ENCODE data around the gene ZNF32.
"Not testable (repeated sequence)": the region's sequence is repeated elsewhere in the genome, so short reads cannot be mapped to it uniquely, and the experiment has no call there.

ZNF32 gene

DNA sequence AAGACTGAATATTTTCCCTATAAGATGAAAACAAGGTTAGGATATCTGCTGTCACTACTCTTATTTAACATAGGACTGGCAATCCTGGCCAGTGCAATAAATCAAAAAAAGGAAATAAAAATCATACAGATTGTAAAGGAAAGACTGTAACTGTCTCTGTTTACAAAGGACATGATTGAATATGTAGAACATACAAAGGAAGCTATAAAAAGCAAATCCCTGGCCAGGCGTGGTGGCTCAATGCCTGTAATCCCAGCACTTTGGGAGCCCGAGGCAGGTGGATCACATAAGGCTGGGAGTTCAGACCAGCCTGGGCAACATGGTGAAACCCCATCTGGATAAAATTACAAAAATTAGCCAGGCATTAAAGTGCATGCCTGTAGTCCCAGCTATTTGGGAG lies 26.6 kb downstream of the ZNF32 start:
- no peak for DNase-seq

- no peak for DNase-seq
Observed at GRCh38 chr10:43619368-43619767, 29.3 kb downstream of the ZNF32 start.

GRCh38 chr10:43616697-43617370 lies 31.8 kb downstream of the ZNF32 start:
- no peak for DNase-seq

GRCh38 chr10:43610636-43611035 lies 38.0 kb downstream of the ZNF32 start:
- DNase-seq: no peak

- DNase-seq: no peak
Observed at GRCh38 chr10:43607199-43607573, 41.5 kb downstream of the ZNF32 start.

DNA sequence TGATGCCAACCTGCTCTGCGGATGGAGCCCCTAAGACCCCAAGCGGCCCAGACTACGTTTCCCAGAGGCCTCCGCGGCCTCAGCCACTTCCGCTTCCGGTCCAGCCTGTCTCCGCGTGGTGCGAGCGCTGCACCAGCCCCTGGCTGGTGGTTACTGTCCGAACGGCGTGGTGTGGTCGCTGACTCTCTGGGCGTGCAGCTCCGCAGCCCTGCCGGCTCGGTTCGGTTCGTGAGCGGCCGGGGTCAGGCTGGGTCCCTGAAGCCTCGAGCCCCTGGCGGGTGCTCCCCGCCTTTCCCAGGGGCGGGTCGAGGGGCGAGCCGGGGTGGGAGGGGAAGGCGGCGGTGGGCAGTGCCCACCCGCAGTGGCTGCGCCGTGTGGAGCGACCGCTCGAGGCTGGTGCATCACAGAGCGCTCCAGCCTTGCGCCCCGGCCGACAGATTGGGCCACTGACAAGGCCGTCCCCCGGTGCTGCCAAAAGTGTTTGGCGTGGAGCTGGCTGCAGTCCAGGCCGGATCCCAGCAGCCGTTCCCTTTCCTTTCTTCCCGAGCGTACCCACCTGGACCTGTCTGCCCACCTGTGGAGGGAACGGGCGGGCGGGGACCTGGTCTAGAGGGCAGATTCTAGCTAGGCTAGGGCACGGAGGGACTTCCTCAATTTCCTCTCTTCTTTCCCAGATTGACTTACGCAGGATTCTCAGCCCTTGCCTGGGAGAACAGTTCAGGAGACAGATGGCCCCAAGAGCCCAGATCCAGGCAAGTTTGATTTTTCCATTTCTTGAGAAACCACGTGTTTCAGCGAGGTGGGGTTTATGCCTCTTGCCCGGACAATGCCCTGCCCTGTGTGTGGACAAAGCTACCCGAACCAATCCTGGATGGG lies 42.1 kb downstream of the ZNF32 start, which contains the start of gene ZNF485:
Gene ZNF485 (plus strand): TSS at position 116 of the 876 bp plus-strand sequence. CDS start 613 bp downstream, at position 729.
- DNase-seq: peak; percentile 67

- no peak for DNase-seq
Observed at GRCh38 chr10:43605850-43606322, 42.8 kb downstream of the ZNF32 start.

DNA sequence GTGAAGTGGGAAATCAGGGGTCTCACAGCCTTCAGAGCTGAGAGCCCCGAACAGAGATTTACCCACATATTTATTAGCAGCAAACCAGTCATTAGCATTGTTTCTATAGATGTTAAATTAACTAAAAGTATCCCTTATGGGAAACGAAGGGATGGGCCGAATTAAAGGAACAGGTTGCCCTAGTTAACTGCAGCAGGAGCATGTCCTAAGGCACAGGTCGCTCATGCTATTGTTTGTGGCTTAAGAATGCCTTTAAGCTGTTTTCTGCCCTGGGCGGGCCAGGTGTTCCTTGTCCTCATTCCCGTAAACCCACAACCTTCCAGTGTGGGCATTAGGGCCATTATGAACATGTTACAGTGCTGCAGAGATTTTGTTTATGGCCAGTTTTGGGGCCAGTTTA lies 47.1 kb downstream of the ZNF32 start:
- not testable (repeated sequence) for DNase-seq

- DNase-seq: no peak
Observed at GRCh38 chr10:43599333-43599732, 49.3 kb downstream of the ZNF32 start.

- no peak for DNase-seq
Observed at GRCh38 chr10:43598446-43598845, 50.2 kb downstream of the ZNF32 start.

GRCh38 chr10:43596546-43596945 lies 52.1 kb downstream of the ZNF32 start:
- DNase-seq: no peak

GRCh38 chr10:43595739-43596298 lies 52.9 kb downstream of the ZNF32 start:
- peak; percentile 24 for DNase-seq

GRCh38 chr10:43594944-43595589 lies 53.6 kb downstream of the ZNF32 start:
- DNase-seq: peak; percentile 58
